K562 (cell line): Measurements from ENCODE around the gene DGCR8. TPM values are rescaled to one million over a fixed set of nuclear protein-coding genes. Genes with fewer than 3 reads are reported as not detected.

ENCODE experiments used
- ADNP ChIP-seq: fragments of 200-800 bp; sonication (Bioruptor generic); IDR thresholded peaks from 2 replicates; pipeline ENCODE4 v1.6.1; 2016; ENCODE audit warnings: missing genetic modification characterization, missing compliant biosample characterization
- BRD4 ChIP-seq: fragments of 200-600 bp; sonication (generic); IDR thresholded peaks from 2 replicates; pipeline ENCODE4 v1.6.1; 2017; ENCODE audit warnings: inconsistent platforms
- GTF2A2 ChIP-seq: IDR thresholded peaks from 2 replicates; pipeline ENCODE4 v1.6.1; 2016; ENCODE audit warnings: mild to moderate bottlenecking, missing genetic modification characterization, missing compliant biosample characterization
- MCM7 ChIP-seq, 2 experiments: fragments of 450-650 bp; IDR thresholded peaks; 2 replicates each; pipeline ENCODE4 v1.6.1; 2016 to 2018
- MNT ChIP-seq, 2 experiments: fragments of 450-650 bp; conservative IDR thresholded peaks; 2 replicates each; pipeline ENCODE4 v1.6.1; 2017; ENCODE audit warnings: mild to moderate bottlenecking in 2 of 2, moderate library complexity in 2 of 2
- PHF21A ChIP-seq: fragments of 450-650 bp; IDR thresholded peaks from 2 replicates; pipeline ENCODE4 v1.6.1; 2017; ENCODE audit warnings: low read depth, borderline replicate concordance
- PRPF4 ChIP-seq: fragments of 200-400 bp; formaldehyde crosslinking; IDR thresholded peaks from one replicate; pipeline ENCODE4 v1.6.1; 2017; ENCODE audit warnings: low read length, low read depth, mild to moderate bottlenecking; ENCODE audit not compliant: insufficient read depth, poor library complexity, severe bottlenecking
- SIN3A ChIP-seq, 2 experiments: fragments of 150-350 bp in 1 of 2; IDR thresholded peaks; 2 replicates each; pipeline ENCODE4 v1.6.1; 2011 to 2016; ENCODE audit warnings: borderline replicate concordance in 2 of 2, low read depth in 2 of 2, low read length in 2 of 2, mild to moderate bottlenecking in 2 of 2, moderate library complexity in 2 of 2; ENCODE audit not compliant: control insufficient read depth in 1 of 2
- SIX5 ChIP-seq, 2 experiments: IDR thresholded peaks; 2 replicates each; pipeline ENCODE4 v1.6.1; 2011; ENCODE audit warnings: low read length in 2 of 2, borderline replicate concordance in 1 of 2, low read depth in 1 of 2, mild to moderate bottlenecking in 1 of 2, moderate library complexity in 1 of 2; ENCODE audit not compliant: insufficient read depth in 1 of 2
- ZBTB11 ChIP-seq, 3 experiments: fragments of 200-800 bp in 1 of 3; fragments of 250-450 bp in 1 of 3; fragments of 450-650 bp in 1 of 3; sonication (Bioruptor Pico) in 1 of 3; sonication (Bioruptor generic) in 1 of 3; formaldehyde crosslinking in 1 of 3; IDR thresholded peaks; 2 replicates each; pipeline versions ENCODE4 v1.6.1 to v1.8.0; 2016 to 2022; ENCODE audit warnings: mild to moderate bottlenecking in 2 of 3, missing genetic modification characterization in 2 of 3, missing compliant biosample characterization in 1 of 3, moderate library complexity in 1 of 3
- ZBTB34 ChIP-seq: fragments of 250-450 bp; sonication (Bioruptor Pico); IDR thresholded peaks from 2 replicates; pipeline ENCODE4 v1.8.0; 2021; ENCODE audit warnings: mild to moderate bottlenecking, moderate library complexity
- ZNF274 ChIP-seq: IDR thresholded peaks from 2 replicates; pipeline ENCODE4 v1.6.1; 2011; ENCODE audit warnings: low read depth, mild to moderate bottlenecking, low read length, moderate library complexity, borderline replicate concordance
- polyA plus RNA-seq, 8 experiments: library from polyadenylated mRNA; depleted of rRNA in 4 of 8; stranded (reverse) in 5 of 8; unstranded in 3 of 8; fragments of >200 nt; fragmentation: Nextera tagmentation in 2 of 8; fragmentation: Illumina TruSeq in 1 of 8; extraction: Ambion mirVana in 2 of 8; extraction: Trizol in 1 of 8; gene quantifications; 2 replicates each; pipeline versions ENCODE4 v1.2.1 to v1.2.3, GENCODE V29; 2011 to 2014; ENCODE audit warnings: inconsistent platforms in 1 of 8, missing spikeins in 1 of 8
- total RNA-seq, 7 experiments: library from RNA; depleted of rRNA in 6 of 7; stranded (reverse); fragments of >200 nt in 6 of 7; fragmentation: Illumina TruSeq in 2 of 7; extraction: Trizol in 2 of 7; gene quantifications; 2 replicates each; pipeline versions ENCODE4 v1.2.1 to v1.2.3, GENCODE V29; 2011 to 2021; ENCODE audit warnings: low replicate concordance in 1 of 7
- TF ChIP-seq, protein P1 (sequence below), 2 experiments: fragments of 450-650 bp; IDR thresholded peaks; 2 replicates each; pipeline ENCODE4 v1.6.1; 2018; ENCODE audit warnings: mild to moderate bottlenecking in 2 of 2, low read depth in 1 of 2; ENCODE audit not compliant: partially characterized antibody in 2 of 2

Gene DGCR8
- total and polyA plus RNA-seq, 9 of the 15 experiments (the other 6 are each of a cell fraction or from before 2014, with no cell fraction given), result 5.9 to 144 (median 80.1) TPM

GRCh38 chr22:20131859-20132685, 52.0 kb downstream of the DGCR8 start (continued):
- TF ChIP-seq, protein P1, sequence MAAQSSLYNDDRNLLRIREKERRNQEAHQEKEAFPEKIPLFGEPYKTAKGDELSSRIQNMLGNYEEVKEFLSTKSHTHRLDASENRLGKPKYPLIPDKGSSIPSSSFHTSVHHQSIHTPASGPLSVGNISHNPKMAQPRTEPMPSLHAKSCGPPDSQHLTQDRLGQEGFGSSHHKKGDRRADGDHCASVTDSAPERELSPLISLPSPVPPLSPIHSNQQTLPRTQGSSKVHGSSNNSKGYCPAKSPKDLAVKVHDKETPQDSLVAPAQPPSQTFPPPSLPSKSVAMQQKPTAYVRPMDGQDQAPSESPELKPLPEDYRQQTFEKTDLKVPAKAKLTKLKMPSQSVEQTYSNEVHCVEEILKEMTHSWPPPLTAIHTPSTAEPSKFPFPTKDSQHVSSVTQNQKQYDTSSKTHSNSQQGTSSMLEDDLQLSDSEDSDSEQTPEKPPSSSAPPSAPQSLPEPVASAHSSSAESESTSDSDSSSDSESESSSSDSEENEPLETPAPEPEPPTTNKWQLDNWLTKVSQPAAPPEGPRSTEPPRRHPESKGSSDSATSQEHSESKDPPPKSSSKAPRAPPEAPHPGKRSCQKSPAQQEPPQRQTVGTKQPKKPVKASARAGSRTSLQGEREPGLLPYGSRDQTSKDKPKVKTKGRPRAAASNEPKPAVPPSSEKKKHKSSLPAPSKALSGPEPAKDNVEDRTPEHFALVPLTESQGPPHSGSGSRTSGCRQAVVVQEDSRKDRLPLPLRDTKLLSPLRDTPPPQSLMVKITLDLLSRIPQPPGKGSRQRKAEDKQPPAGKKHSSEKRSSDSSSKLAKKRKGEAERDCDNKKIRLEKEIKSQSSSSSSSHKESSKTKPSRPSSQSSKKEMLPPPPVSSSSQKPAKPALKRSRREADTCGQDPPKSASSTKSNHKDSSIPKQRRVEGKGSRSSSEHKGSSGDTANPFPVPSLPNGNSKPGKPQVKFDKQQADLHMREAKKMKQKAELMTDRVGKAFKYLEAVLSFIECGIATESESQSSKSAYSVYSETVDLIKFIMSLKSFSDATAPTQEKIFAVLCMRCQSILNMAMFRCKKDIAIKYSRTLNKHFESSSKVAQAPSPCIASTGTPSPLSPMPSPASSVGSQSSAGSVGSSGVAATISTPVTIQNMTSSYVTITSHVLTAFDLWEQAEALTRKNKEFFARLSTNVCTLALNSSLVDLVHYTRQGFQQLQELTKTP (IDR thresholded peaks at IDR 0.05; ENCODE audit: low read depth in 1 of 2, partially characterized antibody in 2 of 2), result no peak
- 0 out of 6 replicates have a peak, but pooled peaks of 1 of the 3 experiments have one; percentile 32 for TF ChIP-seq ZBTB11 (CRISPR knock-in tag; IDR thresholded peaks at IDR 0.05)
- TF ChIP-seq PHF21A, result no peak
- peak; percentile 15 to 70; a peak in 1 of 4 replicates for TF ChIP-seq SIN3A (IDR thresholded peaks at IDR 0.05; ENCODE audit: borderline replicate concordance in 2 of 2, control insufficient read depth in 1 of 2, low read depth in 2 of 2, low read length in 2 of 2)
- no peak for TF ChIP-seq SIX5 (IDR thresholded peaks at IDR 0.05; ENCODE audit: borderline replicate concordance in 1 of 2, insufficient read depth in 1 of 2, low read depth in 1 of 2, low read length in 2 of 2)
- TF ChIP-seq ZNF274, result no peak
- no peak for TF ChIP-seq MCM7 (IDR thresholded peaks at IDR 0.05)
- no peak for TF ChIP-seq PRPF4
- TF ChIP-seq ADNP (tag), result no peak
- no peak; a peak in 1 of 4 replicates for TF ChIP-seq MNT (conservative IDR thresholded peaks at IDR 0.05)
- no peak for TF ChIP-seq ZBTB34 (CRISPR knock-in tag)
- TF ChIP-seq BRD4, result no peak
- no peak for TF ChIP-seq GTF2A2 (tag)
